NCI-H2227 treated with DMSO at 0.1 percent for 48 hours (cell line): ENCODE measurements around the gene JPH2.

Experiments
- DNase-seq: peaks from one replicate; lab custom pipeline; 2025; lab: John Stamatoyannopoulos, UW

JPH2 gene

GRCh38 chr20:44075950-44076232 lies 111.1 kb downstream of the JPH2 start:
- no peak for DNase-seq

GRCh38 chr20:44075191-44075949 lies 111.6 kb downstream of the JPH2 start:
- no peak for DNase-seq

- DNase-seq: no peak
These were observed 112.5 kb downstream of the JPH2 start for GRCh38 chr20:44074252-44075151.

- DNase-seq: no peak
These were observed 113.3 kb downstream of the JPH2 start for GRCh38 chr20:44073675-44074071.

DNA sequence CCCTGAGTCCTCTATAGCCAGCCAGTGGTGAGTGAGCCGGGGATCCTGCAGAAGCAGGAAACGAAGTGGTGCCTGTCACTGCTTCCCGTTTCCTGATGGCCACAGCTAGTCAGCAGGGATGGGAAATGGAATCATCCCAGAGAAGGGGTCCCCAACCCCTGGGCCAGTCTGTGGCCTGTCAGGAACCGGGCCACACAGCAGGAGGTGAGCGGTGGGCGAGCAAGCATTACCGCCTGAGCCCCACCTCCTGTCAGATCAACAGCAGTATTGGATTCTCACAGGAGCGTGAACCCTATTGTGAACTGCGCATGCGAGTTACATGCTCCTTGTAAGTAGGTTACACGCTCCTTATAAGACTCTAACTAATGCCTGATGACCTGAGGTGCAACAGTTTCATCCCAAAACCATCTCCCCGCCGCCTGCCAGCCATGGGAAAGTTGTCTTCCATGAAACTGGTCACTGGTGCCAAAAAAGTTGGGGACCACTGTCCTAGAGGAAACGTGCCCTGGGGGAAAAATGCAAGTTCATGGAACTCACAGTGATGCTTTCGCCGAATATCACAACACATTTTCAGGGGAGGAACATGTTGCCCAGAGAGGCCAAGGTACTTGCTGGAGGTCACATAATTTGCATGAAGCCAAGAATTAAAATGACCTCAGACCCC lies 113.8 kb downstream of the JPH2 start:
- no peak for DNase-seq

DNA sequence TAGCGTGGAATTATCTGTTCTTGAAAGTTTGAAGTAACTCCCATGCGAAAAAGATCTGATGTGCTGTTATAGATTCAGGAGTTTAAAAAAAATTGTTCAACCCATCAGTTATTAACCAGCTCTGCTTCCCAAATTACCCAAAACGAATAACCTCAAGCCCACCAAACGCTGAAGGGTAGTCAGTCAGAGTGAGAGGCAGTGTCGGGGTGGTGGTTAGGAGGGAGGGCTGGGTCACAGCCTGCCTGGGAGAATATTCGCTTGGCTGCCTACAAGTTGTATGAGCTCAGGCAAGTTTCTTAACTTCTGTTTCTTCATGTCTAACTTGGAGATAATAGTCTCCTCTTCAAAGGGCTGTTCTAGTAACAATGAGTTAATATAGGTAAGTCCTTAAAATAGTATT lies 114.6 kb downstream of the JPH2 start:
- DNase-seq: no peak

GRCh38 chr20:44071526-44072111 lies 115.4 kb downstream of the JPH2 start:
- no peak for DNase-seq

GRCh38 chr20:44071057-44071456 lies 115.9 kb downstream of the JPH2 start:
- no peak for DNase-seq

- DNase-seq: no peak
These were observed 116.7 kb downstream of the JPH2 start for GRCh38 chr20:44070139-44070900.

- no peak for DNase-seq
These were observed 117.6 kb downstream of the JPH2 start for GRCh38 chr20:44069203-44070011.

DNA sequence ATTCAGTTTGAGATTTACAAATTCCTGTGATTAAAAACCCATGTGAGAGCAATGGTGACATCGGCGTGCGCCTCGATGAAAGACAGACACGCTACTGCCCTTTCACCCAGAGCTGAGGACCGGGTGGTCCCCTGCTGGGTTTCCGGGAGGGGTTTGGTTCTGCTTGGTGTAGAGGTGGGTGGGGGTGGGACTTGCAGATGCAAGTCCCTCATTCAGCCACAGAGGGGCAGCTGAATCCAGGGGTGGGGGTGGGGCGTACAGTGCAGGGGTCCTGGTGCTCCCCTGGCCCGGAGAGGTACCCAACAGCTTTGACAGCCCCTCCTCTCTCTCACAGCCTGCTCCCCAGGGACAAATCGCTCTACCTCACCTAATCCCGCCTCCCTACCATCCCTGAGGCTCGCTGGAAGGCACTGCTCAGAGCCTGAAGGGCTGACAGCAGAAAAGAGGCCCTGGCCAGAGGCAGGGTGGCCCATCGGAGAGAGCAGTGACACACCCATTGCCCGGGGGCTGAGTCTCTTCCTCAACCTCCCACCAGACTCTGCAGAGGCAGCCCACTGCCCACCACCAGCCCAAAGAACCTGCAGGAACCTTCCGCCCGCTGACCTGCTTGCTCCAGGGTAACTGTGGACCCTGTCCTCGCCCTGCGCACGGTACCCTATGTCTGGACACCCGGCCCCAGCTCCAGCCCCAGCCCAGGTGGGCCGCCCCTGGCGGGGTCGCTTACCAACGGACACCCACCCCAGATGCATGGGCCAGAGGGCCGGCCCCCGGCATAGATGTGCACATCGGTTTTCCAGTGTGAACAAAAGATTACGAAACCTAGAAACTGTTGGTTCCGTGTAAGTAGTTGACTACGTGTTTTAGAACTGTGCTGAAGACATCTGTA lies 118.4 kb downstream of the JPH2 start:
- DNase-seq: no peak

- no peak for DNase-seq
These were observed 119.3 kb downstream of the JPH2 start for GRCh38 chr20:44067650-44068081.

GRCh38 chr20:44066645-44067606 lies 120.1 kb downstream of the JPH2 start:
- no peak for DNase-seq

DNA sequence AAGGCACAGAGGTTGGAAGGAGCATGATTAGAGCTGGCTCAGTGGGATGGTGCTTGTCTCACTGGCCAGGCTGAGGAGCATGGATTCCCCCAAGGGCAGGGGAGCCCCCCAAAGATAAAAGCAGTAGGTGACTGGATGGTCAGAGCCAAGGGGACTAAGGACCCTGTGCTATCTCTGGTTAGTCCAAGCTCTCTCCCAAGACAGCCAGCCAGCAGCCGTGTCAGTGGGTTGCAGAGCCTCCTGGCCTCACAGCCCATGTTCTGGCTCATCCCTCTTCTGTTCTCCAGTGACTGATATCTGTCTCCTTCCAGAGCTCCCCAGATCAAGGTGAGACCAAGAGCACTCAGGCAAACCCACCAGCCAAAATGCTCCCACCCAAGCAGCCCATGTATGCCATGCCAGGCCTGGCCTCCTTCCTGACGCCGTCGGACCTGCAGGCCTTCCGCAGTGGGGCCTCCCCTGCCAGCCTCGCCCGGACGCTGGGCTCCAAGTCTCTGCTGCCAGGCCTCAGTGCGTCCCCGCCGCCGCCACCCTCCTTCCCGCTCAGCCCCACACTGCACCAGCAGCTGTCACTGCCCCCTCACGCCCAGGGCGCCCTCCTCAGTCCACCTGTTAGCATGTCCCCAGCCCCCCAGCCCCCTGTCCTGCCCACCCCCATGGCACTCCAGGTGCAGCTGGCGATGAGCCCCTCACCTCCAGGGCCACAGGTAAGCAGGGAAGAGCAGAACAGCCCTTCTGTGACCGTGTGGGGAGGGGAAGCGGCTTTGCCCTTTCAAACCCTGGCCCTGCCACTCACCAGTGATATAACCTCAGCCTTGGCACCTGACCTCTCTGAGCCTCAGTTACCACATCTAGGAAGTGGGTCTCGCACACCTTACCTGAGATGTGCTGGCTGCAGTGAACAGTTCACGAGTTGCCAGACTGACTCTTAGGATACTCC lies 121.3 kb downstream of the JPH2 start:
- no peak for DNase-seq

- no peak for DNase-seq
These were observed 122.2 kb downstream of the JPH2 start for GRCh38 chr20:44064501-44065400.
